Activated CD8-positive, alpha-beta T cell treated with anti-CD3 and anti-CD28 coated beads for 36 hours (primary cell): ENCODE data around the gene CGA. TPM values are rescaled to one million over a fixed set of nuclear protein-coding genes. Genes with fewer than 3 reads are reported as not detected.

Source experiments
- ATAC-seq: fragments of 200-7000 bp; cut with Tn5 transposase; one replicate; pipeline ENCODE4 v1.10.0; 2021; ENCODE audit warnings: mild to moderate bottlenecking, moderate library complexity
- CTCF ChIA-PET: fragments of 350-600 bp; sonication (Branson Sonifier 250); formaldehyde crosslinking; loops from one replicate; lab custom pipeline; 2021; ENCODE audit warnings: antibody characterized with exemption; lab: Charles Lee
- POLR2A ChIA-PET: fragments of 350-600 bp; sonication (Branson Sonifier 250); formaldehyde crosslinking; loops from one replicate; lab custom pipeline; 2021; ENCODE audit warnings: antibody characterized with exemption; lab: Charles Lee
- DNase-seq: peaks from one replicate; pipeline ENCODE4 v3.0.0-alpha.2; 2020
- H3K27ac Mint-ChIP-seq: one replicate; pipeline ENCODE4 v1.8.0; 2021; ENCODE audit warnings: mild to moderate bottlenecking, mixed read lengths
- H3K27me3 Mint-ChIP-seq: one replicate; pipeline ENCODE4 v1.8.0; 2021; ENCODE audit warnings: mixed read lengths
- H3K36me3 Mint-ChIP-seq: one replicate; pipeline ENCODE4 v1.8.0; 2021; ENCODE audit warnings: low read depth, mixed read lengths
- H3K4me1 Mint-ChIP-seq: one replicate; pipeline ENCODE4 v1.8.0; 2021; ENCODE audit warnings: low read depth, mixed read lengths
- H3K4me3 Mint-ChIP-seq: one replicate; pipeline ENCODE4 v1.8.0; 2021; ENCODE audit warnings: mild to moderate bottlenecking, moderate library complexity, mixed read lengths
- H3K9me3 Mint-ChIP-seq: one replicate; pipeline ENCODE4 v1.8.0; 2021; ENCODE audit warnings: mixed read lengths
- CTCF ChIP-seq: fragments of 200-600 bp; IDR thresholded peaks from one replicate; pipeline ENCODE4 v1.8.0; 2022; ENCODE audit warnings: antibody characterized with exemption, mild to moderate bottlenecking
- intact Hi-C: fragments of 100-400 bp; cut with micrococcal nuclease; formaldehyde crosslinking; loops from one replicate; pipeline ENCODE4 v1.10.0; 2022
- total RNA-seq, 2 experiments: library from RNA; stranded (reverse); gene quantifications; one replicate each; pipeline ENCODE4 v1.2.3, GENCODE V29; 2021

CGA gene
- total RNA-seq, 2 experiments from 2014 or later: not detected

GRCh38 chr6:87102151-87102621 lies 7.3 kb upstream of the CGA start:
- H3K4me1 Mint-ChIP-seq: no peaks in the 10 kb centered on the region
- ChIA-PET CTCF (interaction anchor here (3.6 kb wide), 1 partner anchor 23 kb away, joined by 26 read pairs; no protein-coding TSS in a partner anchor), POLR2A (interaction anchor here (0.6 to 0.8 kb wide), 2 partner anchors 21 to 23 kb away, joined by 3 read pairs; no protein-coding TSS in a partner anchor)
- no peaks in the 10 kb centered on the region for H3K9me3 Mint-ChIP-seq
- ATAC-seq: no peak
- DNase-seq: no peak
- H3K27ac Mint-ChIP-seq: no peak overlapping the region
- peaks cover 3% of the 10 kb centered on the region for H3K27me3 Mint-ChIP-seq
- no peaks in the 10 kb centered on the region for H3K36me3 Mint-ChIP-seq
- no peak for TF ChIP-seq CTCF
- intact Hi-C loops: no loop called here
- no peak overlapping the region for H3K4me3 Mint-ChIP-seq

- POLR2A ChIA-PET: no interaction called here
- Mint-ChIP-seq H3K27ac (no peak overlapping the region), H3K36me3 (no peaks in the 10 kb centered on the region), H3K4me3 (no peak overlapping the region), H3K9me3 (no peaks in the 10 kb centered on the region), H3K27me3 (peaks cover 4% of the 10 kb centered on the region), H3K4me1 (no peaks in the 10 kb centered on the region)
- DNase-seq: no peak
- no peak for ATAC-seq
- TF ChIP-seq CTCF: no peak
- CTCF ChIA-PET: interaction anchor here (3.6 kb wide), 1 partner anchor 21 kb away, joined by 26 read pairs; no protein-coding TSS in a partner anchor
- intact Hi-C loops: no loop called here
Observed at GRCh38 chr6:87101067-87101466, 6.2 kb upstream of the CGA start.

- Mint-ChIP-seq H3K27me3 (peaks cover 5% of the 10 kb centered on the region), H3K4me3 (no peak overlapping the region), H3K27ac (no peak overlapping the region), H3K9me3 (no peaks in the 10 kb centered on the region), H3K4me1 (no peaks in the 10 kb centered on the region), H3K36me3 (no peaks in the 10 kb centered on the region)
- ATAC-seq (no peak), DNase-seq (no peak)
- ChIA-PET POLR2A (no interaction called here), CTCF (interaction anchor here (3.6 kb wide), 1 partner anchor 21 kb away, joined by 26 read pairs; no protein-coding TSS in a partner anchor)
- no peak for TF ChIP-seq CTCF
- intact Hi-C loops: no loop called here
Observed at GRCh38 chr6:87100216-87100615, 5.3 kb upstream of the CGA start.

- no peaks in the 10 kb centered on the region for H3K4me1 Mint-ChIP-seq
- no peak for DNase-seq
- peaks cover 9% of the 10 kb centered on the region for H3K27me3 Mint-ChIP-seq
- ATAC-seq: no peak
- intact Hi-C loops: no loop called here
- H3K9me3 Mint-ChIP-seq: no peaks in the 10 kb centered on the region
- ChIA-PET CTCF (interaction anchor here (3.6 kb wide), 1 partner anchor 20 kb away, joined by 26 read pairs; no protein-coding TSS in a partner anchor), POLR2A (no interaction called here)
- H3K36me3 Mint-ChIP-seq: no peaks in the 10 kb centered on the region
- no peak for TF ChIP-seq CTCF
- H3K27ac Mint-ChIP-seq: no peak overlapping the region
- H3K4me3 Mint-ChIP-seq: no peak overlapping the region
Observed at GRCh38 chr6:87099472-87099871, 4.6 kb upstream of the CGA start.

GRCh38 chr6:87094576-87094975 lies 330 bp downstream of the CGA start:
- H3K4me1 Mint-ChIP-seq: no peaks in the 10 kb centered on the region
- CTCF ChIA-PET: interaction anchor here (3.1 kb wide), 1 partner anchor 16 kb away, joined by 11 read pairs; no protein-coding TSS in a partner anchor
- no peaks in the 10 kb centered on the region for H3K9me3 Mint-ChIP-seq
- no peak for ATAC-seq
- no peak for TF ChIP-seq CTCF
- H3K27ac Mint-ChIP-seq: no peak overlapping the region
- H3K4me3 Mint-ChIP-seq: no peak overlapping the region
- intact Hi-C loops: no loop called here
- POLR2A ChIA-PET: no interaction called here
- DNase-seq: no peak
- H3K36me3 Mint-ChIP-seq: no peaks in the 10 kb centered on the region
- peaks cover 17% of the 10 kb centered on the region for H3K27me3 Mint-ChIP-seq
